ELR (cell line): Measurements from ENCODE around the gene BLMH.
A peak's percentile ranks its signal among the peaks of the same experiment; 100 is the strongest.

ENCODE experiments used
- DNase-seq: peaks from one replicate; pipeline ENCODE4 v3.0.0-alpha.2; 2015; ENCODE audit warnings: low read depth

The BLMH gene

GRCh38 chr17:30199600-30199999 is 92.1 kb downstream of the BLMH start:
- DNase-seq, result peak; percentile 40
